ENCODE data around the gene NPPC. TPM values are rescaled to one million over a fixed set of nuclear protein-coding genes. Genes with fewer than 3 reads are reported as not detected.

The NPPC gene
- total RNA-seq, 1 donor from 2014 or later = 0.36 TPM

DNA sequence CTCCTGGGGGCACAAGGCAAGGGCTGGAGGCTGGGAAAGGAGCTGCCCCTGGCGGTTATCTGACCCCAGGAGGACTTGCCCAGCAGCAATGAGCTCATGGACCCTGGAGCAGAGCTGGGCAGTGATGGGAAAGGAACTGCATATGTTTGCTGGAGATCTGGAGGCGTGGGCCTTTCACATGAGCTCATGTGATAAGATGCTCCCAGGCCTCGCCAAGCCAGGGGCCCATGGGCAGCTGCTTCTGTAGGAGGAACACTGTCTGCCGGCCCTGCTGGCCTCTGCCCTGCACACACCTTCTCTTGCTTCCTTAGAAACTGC is 9.0 kb upstream of the NPPC start:
- no peak for DNase-seq (ENCODE audit: low spot score)

GRCh38 chr2:231934441-231935206 is 8.4 kb upstream of the NPPC start:
- no peak for DNase-seq (ENCODE audit: low spot score)

- peak; percentile 38 for DNase-seq (ENCODE audit: low spot score)
These were observed 7.8 kb upstream of the NPPC start for GRCh38 chr2:231933916-231934401.

- peak; percentile 33 for DNase-seq (ENCODE audit: low spot score)
These were observed 7.1 kb upstream of the NPPC start for GRCh38 chr2:231932985-231933915.

- no peak for DNase-seq (ENCODE audit: low spot score)
These were observed 6.4 kb upstream of the NPPC start for GRCh38 chr2:231932711-231932970.

GRCh38 chr2:231931481-231931915 is 5.3 kb upstream of the NPPC start:
- peak; percentile 35 for DNase-seq (ENCODE audit: low spot score)

DNA sequence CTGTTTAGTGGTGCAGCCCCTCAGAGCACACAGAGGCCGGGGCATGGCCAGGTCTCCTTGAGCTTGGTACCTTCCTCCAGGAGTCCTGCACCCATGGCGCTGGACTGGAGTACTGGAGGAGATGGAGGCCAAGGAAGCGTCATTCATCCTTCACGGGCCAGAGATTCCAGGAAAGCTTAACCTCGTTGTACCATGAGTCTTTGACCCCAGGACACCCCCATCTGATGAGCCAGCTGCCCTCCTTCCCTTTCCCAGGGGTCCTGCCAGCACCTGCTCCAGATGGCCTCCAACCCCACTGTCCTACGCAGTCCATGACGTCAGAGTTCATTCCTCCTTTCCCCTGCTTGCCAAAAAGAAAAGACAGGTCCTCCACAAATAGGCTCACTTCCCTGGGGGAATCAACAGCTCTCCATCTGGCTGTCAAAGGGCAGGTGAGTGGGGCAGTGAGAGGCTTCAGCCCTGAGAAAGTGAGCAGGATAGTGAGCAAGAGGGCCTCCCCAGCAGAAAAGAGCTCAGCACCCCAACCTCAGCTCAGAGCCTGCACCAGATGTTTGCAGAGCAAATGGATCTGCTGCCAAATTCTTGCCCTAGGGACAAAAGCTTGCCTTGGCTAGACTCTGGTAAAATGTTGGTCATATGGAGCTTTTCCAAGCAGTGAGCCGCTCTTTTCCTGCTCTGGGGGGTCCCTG is 4.5 kb upstream of the NPPC start:
- DNase-seq (ENCODE audit: low spot score) = peak; percentile 38

- DNase-seq (ENCODE audit: low spot score) = peak; percentile 29
These were observed 3.9 kb upstream of the NPPC start for GRCh38 chr2:231929961-231930592.

- peak; percentile 27 for DNase-seq (ENCODE audit: low spot score)
These were observed 2.9 kb upstream of the NPPC start for GRCh38 chr2:231928901-231929725.

GRCh38 chr2:231928481-231928880 is 2.3 kb upstream of the NPPC start:
- DNase-seq (ENCODE audit: low spot score) = peak; percentile 34

- peak; percentile 26 for DNase-seq (ENCODE audit: low spot score)
These were observed 1.3 kb upstream of the NPPC start for GRCh38 chr2:231927566-231927890.

DNA sequence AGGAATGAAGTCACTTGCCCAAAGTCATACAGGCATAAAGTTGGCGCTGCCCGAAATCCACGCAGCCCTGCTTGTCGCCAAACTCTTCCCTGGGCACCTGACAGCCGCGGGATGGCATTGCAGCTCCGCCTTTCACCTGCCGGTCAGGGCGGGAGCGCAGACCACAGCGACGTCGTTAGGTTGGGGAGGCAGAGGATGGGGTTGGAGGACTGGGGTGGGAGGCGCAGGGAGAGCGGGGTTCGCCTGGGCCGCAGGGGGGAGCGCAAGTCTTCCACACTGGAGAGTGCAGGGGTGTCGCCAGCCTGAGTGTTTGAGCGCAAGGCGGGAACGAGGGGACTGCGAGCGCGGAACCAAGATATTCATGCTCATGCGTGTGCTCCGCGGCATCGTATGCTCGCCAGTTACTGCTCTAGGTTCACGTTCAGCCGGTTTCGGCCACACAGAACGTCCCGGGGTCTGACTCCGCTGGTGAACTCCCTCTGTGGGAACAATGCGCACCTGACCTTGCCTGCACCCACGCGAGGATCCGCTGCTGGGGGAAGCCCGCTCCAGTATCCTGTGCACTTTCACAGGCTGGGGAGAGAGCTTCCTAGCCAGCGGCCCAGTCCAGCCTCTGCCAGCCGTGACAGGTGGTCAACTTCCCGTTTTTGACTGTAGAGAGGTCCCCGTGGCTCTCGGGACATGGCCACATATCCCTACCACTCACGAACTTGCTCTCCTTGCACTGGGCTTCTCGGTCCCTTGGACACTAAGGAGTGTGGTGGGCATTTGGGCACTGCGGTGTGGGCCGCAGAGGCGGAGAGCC is 767 bp upstream of the NPPC start:
- DNase-seq (ENCODE audit: low spot score) = peak; percentile 55

GRCh38 chr2:231925303-231926179 is 655 bp downstream of the NPPC start:
- DNase-seq (ENCODE audit: low spot score) = peak; percentile 83

GRCh38 chr2:231924889-231925275 is 1.3 kb downstream of the NPPC start:
- no peak for DNase-seq (ENCODE audit: low spot score)

- no peak for DNase-seq (ENCODE audit: low spot score)
These were observed 2.0 kb downstream of the NPPC start for GRCh38 chr2:231923951-231924888.

DNA sequence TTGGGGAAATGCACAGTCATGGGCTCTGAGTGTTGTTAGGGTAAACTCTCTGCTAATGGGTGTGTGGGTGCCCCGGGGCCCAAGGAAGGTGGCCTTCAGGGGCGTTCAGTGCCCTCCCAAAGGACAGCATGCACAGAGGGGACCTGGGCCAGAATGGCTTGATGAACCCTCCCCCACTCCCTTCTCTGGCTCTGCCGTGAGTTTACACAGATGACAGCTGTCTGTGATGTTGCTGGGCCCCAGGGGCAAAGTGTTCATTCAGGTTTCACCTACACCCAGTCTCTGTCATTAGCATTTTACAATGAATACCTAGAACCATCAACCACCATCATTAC is 3.2 kb downstream of the NPPC start:
- no peak for DNase-seq (ENCODE audit: low spot score)

- no peak for DNase-seq (ENCODE audit: low spot score)
These were observed 3.7 kb downstream of the NPPC start for GRCh38 chr2:231922311-231923009.

DNA sequence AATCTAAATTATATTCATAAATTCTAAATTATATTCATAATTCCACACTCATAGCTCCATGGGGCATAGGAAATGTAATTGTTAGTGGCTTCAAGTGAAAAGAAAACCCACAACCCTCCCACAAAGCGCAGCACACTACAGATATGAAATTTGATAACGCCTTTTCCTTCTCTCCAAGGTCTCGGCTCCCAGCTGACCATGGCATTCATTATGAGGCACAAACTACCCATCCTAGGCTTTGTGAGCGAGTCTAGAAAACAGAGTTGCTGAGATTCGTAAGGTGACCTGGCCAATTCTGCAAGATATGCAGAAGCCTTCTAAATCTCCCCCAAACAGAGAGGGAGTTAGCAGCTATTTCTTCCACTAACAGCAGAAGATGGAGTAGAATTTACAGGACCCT is 5.4 kb downstream of the NPPC start:
- DNase-seq (ENCODE audit: low spot score) = no peak
